NCI-H524 (cell line): ENCODE measurements around the gene STAG3.
"Not testable (repeated sequence)": the region's sequence is repeated elsewhere in the genome, so short reads cannot be mapped to it uniquely, and the experiment has no call there.

Source experiments
- DNase-seq, 2 experiments: peaks; one replicate each; lab custom pipeline; 2025; lab: John Stamatoyannopoulos, UW

Gene STAG3

DNA sequence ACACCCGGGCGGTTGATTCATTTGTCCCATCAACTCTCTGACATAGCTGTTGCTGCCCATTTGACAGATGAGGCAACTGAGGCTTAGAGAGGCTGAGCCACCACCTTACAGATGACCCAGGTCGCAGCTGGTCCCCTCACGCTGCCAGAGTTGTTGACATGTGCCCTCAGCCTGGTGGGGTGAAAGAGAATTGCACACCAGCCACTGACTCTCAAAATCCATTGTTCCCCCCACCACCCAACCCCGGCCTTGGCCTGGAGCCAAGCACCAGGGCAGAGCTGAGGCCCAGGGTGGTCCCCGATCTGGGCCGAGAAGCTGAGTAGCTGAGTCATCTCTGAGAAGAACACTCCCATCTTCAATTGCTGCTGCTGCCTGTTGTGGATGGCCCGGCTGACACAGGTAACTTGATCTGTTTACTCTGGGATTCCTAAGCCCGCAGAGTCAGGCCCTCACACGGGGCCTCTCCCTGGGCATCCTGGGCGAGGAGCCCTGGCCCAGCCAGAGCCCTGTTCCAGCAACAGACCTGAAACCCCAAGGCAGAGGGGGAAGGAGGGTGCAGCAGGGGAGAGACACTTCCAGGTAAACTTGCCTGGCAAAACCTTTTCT, 69.5 kb downstream of the STAG3 start:
- peak; percentile 19 to 78 for DNase-seq

GRCh38 chr7:100248483-100248882, 70.8 kb downstream of the STAG3 start:
- DNase-seq: no peak

DNA sequence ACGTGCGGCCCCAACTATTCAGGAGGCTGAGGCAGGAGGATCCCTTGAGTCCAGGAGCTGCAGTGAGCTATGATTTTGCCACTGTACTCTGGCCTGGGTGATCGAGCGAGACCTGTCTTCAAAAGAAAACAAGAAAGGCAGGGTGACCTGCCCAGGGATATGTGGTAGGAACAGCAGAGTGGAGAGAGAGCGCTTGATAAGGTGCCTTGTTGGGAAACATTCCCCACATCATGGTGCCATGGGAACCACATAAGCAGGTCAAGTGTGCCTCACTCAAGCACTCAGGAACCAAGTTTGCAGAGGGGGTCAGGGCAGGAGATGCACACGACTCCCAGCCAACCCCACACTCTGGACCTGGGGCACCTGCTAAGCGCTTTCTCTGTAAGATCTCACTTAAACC, 79.3 kb downstream of the STAG3 start:
- DNase-seq: no peak

DNA sequence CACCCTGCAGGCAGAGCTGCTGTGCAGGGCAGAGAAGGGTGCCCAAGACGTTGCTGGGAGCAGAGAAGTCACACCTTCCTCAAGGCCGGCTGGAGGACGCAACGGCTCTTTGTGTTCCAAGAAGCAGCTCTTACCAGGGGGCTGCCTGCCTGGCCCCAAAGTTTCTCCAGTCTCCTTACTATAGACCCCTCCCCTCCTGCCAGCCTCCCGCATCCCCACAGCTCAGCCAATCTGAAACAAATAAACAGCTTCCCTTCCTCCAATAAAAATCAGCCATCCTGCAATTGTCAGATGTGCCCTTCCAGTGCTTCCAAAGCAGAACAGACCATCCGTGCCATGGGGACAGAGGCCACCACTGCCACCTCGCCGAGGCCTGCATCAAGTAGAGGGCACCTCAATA, 82.3 kb downstream of the STAG3 start:
- not testable (repeated sequence) for DNase-seq

- not testable (repeated sequence) for DNase-seq
Measured at GRCh38 chr7:100262896-100263295, 85.2 kb downstream of the STAG3 start.
